ENCODE measurements around the gene UBR3. TPM values are rescaled to one million over a fixed set of nuclear protein-coding genes. Genes with fewer than 3 reads are reported as not detected.

UBR3 gene
- total and polyA plus RNA-seq, 8 donors = 4.8 to 151 (median 37.3) TPM

DNA sequence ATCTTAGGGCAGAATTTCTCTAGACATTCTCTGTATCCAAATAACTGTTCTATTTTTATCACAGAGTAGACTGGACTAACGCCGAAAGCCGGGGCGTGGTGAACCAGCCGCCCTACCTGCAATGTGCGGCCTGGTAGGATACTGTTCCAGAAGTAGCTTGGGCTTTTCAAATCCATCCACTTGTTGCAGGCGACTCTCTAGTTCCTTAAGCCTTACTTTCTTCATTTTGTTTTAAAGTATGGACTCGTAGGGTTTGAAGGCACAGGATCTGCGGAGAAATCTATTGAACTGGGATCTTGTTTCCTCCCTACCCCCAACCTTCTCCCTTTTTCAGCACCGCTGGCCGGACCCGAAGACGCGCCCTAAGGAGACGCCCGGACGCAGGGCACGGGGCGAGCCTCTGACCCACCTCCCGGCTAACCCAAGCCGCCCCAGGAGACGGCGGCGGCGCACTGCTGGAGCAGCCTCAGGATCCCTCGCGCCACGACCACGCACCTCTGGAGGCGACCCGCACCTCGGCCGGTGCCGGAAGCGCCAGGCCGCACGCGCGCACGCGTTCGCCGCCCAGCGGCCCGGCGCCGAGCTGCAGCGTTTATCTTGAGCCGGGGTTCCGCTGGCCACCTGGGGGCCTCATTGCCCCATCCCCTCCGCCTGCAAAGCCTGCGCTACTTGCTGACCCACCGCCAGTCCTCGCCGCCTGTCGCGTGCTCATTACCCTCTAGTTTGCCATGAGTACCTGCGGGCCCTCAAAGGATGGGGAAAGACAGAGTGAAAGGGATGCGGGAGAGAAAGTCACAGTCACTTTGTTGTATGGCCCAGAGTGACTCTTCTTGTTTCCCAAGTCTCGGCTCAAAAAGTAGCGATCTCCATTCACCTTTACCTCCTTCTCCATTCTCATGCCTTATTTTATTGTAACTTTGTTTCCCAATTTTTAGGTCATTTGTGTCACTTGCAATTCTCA, 2.6 kb upstream of the UBR3 start, which contains the start of gene METTL5:
METTL5 (minus strand) TSS at position 533 of the 961 bp plus-strand sequence; CDS start at position 225, 308 bp downstream.
- no peaks in the 10 kb centered on the region for H3K9me3 ChIP-seq
- intact Hi-C loops (cut with DNase I; ENCODE audit: low total_unique reads) = loop anchor here (5.0 kb wide), 1 partner anchor 103 kb away; no protein-coding TSS in a partner anchor
- WGBS, 5 donors = 1 to 4% (median 2%) methylated on average over 41 to 61 of the region's 61 CpGs

DNA sequence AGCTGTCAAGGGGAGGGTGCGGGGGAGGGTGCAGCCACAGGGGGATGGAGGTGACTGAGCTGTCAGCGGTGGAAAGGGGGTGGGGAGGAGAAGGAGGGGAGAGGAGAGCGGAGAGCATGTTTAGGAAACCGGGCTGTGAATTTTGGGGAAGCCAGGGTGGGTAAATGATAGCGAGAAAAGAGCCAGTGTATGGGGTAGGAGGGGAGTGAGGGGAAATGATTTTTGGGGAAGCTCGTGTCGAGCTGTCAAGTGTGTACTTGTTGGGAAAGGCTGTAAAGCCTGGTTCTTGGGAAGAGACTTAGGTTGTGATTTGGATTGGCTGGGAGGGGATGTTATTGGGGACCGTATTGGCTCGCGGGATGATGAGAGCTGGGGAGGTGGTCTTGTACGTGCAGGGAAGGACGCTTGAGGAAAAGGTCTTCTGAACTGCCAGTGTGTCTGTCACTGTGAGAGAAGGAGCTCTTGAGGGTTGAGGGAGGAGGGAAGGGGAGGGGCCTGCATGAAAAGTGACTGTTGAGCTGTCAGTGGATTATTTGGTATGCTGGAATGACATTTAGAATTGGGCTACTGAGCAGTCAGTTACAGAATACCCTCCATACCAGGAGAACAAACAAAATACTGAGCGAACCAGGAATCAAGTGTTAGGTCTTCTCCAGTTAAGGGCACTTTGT, 1.0 kb downstream of the UBR3 start:
- 0 to 2% (median 1%) methylated on average over 13 of the region's 13 CpGs for WGBS, 5 donors
- Histone ChIP-seq H3K36me3 (no peaks in the 10 kb centered on the region), H3K4me3 (peak overlapping the region; percentile 83 to 100 (median 93)), H3K27ac (peak overlapping the region; percentile 80 to 97 (median 90)), H3K4me1 (peaks cover 24 to 78% (median 52%) of the 10 kb centered on the region in 4 donors), H3K27me3 (no peaks in the 10 kb centered on the region), H3K9me3 (no peaks in the 10 kb centered on the region)
- TF ChIP-seq EP300 (IDR thresholded peaks at IDR 0.05) (no peak), POLR2AphosphoS5 (IDR thresholded peaks at IDR 0.05) (peak in 1 of 3 donors; percentile 18), POLR2A (IDR thresholded peaks at IDR 0.05) (no peak)
- TF ChIP-seq, protein P1, sequence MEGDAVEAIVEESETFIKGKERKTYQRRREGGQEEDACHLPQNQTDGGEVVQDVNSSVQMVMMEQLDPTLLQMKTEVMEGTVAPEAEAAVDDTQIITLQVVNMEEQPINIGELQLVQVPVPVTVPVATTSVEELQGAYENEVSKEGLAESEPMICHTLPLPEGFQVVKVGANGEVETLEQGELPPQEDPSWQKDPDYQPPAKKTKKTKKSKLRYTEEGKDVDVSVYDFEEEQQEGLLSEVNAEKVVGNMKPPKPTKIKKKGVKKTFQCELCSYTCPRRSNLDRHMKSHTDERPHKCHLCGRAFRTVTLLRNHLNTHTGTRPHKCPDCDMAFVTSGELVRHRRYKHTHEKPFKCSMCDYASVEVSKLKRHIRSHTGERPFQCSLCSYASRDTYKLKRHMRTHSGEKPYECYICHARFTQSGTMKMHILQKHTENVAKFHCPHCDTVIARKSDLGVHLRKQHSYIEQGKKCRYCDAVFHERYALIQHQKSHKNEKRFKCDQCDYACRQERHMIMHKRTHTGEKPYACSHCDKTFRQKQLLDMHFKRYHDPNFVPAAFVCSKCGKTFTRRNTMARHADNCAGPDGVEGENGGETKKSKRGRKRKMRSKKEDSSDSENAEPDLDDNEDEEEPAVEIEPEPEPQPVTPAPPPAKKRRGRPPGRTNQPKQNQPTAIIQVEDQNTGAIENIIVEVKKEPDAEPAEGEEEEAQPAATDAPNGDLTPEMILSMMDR (IDR thresholded peaks at IDR 0.05) = no peak
- intact Hi-C loops (cut with DNase I; ENCODE audit: low total_unique reads) = loop anchor here (5.0 kb wide), 1 partner anchor 99 kb away; no protein-coding TSS in a partner anchor
- DNase-seq = peak in 1 of 2 donors; percentile 62

More for the DNA sequence above, 2.6 kb upstream of the UBR3 start, which contains the start of gene METTL5:
- peak within 1 kb of the TSS; percentile 77 to 87 (median 86) for H3K27ac ChIP-seq
- peak; percentile 85 to 94 for DNase-seq
- TF ChIP-seq EP300 (IDR thresholded peaks at IDR 0.05) (no peak), POLR2A (IDR thresholded peaks at IDR 0.05) (no peak), POLR2AphosphoS5 (IDR thresholded peaks at IDR 0.05) (peak; percentile 10 to 84 (median 74))
- TF ChIP-seq, protein P1 (IDR thresholded peaks at IDR 0.05) = peak in 5 of 7 experiments; percentile 62 to 94 (median 91)
- H3K4me1 ChIP-seq = peaks cover 24 to 75% (median 57%) of the 10 kb centered on the region in 4 donors
- no peaks in the 10 kb centered on the region for H3K27me3 ChIP-seq
- peak within 1 kb of the TSS; percentile 64 to 81 (median 72) for H3K4me3 ChIP-seq
- H3K36me3 ChIP-seq = peaks cover 0 to 18% (median 9%) of the 10 kb centered on the region in 4 donors

DNA sequence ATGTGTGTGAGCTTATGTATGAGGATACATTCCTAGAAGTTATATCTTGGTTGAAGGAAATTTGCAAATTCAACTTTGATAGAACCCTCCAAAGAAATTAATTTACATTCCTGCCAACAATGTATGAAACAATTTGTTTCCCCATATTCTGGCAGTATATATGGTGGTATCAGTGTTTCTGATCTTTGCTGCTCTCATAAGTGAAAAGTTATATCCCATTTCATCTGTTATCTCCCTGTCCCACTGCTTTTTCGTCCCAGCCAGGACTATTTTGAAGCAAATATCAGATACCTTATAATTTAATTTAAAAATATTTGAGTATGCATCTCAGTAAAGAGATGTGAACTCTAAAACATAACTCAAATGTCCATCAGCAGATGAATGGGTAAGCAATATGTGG, 7.1 kb downstream of the UBR3 start:
- no peaks in the 10 kb centered on the region for H3K9me3 ChIP-seq
- no peaks in the 10 kb centered on the region for H3K36me3 ChIP-seq
- intact Hi-C loops (cut with DNase I; ENCODE audit: low total_unique reads) = no loop called here
- DNase-seq = no peak
- WGBS, 5 donors = 63 to 78% (median 74%) methylated on average over 1 of the region's 1 CpG
- no peak for TF ChIP-seq POLR2A (IDR thresholded peaks at IDR 0.05)
- no peak for TF ChIP-seq POLR2AphosphoS5 (IDR thresholded peaks at IDR 0.05)
- TF ChIP-seq EP300 (IDR thresholded peaks at IDR 0.05) = no peak
- TF ChIP-seq, protein P1 (IDR thresholded peaks at IDR 0.05) = no peak
- H3K27me3 ChIP-seq = no peaks in the 10 kb centered on the region
- no peak overlapping the region for H3K4me3 ChIP-seq
- H3K27ac ChIP-seq = no peak overlapping the region
- H3K4me1 ChIP-seq = peaks cover 13 to 72% (median 42%) of the 10 kb centered on the region in 4 donors
